ENCODE results near the gene NFILZ.

Gene NFILZ, protein sequence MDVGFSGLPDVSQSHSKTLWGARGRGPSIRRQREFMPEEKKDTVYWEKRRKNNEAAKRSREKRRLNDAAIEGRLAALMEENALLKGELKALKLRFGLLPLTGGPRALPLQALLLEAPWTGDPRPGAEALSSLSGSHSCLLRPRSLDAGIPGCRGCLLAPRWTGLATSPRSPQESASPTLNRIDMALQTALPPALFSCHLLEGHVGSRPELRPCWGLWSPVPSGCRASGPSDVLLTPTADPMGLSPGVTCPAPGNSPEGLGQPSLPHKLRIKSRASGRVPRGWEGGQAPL

GRCh38 chr19:8629996-8630683 lies at the start of gene NFILZ:
TSS of gene NFILZ (plus strand) at chr19:8630633. CDS start at chr19:8676766, 46,133 bp downstream.
- no peak for DNase-seq

DNA sequence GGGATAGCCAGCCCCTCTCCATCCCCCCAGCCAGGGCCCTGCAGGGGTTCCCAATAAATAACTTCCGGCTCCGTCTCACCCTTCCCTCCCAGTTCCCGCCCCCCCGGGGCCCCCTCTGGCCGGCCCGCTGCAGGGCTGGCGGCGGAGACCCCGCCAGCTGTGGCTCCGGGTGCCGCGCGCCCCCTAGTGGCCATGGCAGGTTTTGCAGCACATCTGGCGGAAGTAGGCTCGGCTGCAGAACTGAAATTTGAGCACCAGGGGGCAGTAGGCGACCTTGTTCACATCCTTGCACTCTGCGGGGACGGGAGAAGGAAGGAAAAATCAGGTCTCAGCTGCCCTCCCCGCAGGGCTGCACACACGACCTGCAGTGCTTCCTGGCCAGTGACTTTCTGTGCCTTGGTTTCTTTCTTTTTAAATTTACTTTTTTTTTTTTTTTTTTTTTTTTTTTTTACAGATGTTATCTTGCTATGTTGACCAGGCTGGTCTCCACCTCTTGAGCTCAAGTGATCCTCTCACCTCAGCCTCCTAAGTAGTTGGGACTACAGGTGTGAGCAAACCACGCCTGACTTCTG lies 49.6 kb upstream of the NFILZ start:
- peak; percentile 57 to 91 (median 78) for DNase-seq

GRCh38 chr19:8584965-8585893 lies 45.2 kb upstream of the NFILZ start:
- DNase-seq: no peak

DNA sequence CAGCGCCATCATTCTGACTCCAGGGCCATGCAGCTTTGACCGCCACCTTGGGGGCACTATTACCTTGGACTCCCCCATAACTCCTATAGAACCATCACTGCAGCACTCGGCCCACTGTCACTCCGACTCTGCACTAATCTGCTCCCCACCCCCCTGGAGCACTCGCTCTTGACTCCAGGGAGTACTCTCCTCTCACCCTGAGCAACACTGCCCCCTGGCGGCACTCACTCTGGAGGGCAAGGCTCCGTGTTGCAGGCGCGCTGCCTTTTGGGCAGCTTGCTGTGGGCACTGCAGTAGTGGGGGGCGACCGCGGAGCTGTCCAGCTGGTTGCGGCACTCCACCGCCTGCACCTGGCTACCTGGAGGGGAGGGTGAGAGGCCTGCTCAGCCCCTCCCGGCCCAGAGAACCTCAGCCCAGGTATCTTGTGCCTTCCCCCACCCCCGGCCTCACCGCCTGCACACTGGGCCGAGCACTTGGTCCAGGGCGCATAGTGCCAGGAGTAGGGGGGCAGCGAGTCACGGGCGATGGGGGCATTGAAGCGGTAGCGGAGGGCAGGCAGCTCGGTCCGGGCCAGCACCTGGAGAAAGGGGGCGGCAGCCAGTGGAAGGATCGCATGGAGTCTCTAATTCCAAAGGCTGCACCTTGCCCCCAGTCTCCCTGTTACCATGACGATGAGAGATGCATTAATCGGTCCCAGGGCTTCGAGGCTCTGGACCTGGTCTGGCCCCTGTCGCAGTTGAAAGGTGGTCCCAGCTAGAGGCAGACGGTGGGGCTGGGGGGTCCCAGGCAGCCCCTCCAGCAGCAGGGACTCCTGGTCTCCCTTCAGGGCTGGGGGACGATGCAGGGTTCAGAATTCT lies 44.3 kb upstream of the NFILZ start:
- peak in 4 of 6 experiments; percentile 23 to 33 (median 30) for DNase-seq

DNA sequence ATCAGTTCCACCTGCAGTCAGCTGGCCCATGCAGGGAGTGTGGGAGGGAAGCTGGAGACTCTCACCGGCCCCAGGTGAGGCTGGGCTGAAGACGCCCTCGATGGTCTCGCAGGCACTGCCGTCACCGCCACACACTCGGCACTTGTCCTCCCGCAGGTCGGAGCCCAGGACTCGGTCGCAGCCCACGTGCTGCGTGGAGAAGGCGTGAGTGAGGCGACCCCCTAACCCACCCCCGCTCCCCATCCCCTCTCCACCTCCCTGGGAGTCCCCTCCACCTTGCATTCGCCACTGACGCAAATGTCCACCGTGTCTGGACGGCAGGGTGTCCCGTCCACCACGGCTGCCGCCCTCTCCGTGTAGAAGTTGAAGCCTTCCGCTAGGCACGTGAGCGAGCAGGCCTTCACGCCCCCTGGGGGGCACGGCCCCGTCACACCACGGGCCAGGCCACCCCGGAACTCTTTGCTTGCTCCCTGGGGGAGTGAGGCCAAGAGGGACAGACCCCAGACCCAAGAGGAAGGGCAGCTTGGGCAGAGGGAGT lies 41.2 kb upstream of the NFILZ start:
- no peak for DNase-seq

DNA sequence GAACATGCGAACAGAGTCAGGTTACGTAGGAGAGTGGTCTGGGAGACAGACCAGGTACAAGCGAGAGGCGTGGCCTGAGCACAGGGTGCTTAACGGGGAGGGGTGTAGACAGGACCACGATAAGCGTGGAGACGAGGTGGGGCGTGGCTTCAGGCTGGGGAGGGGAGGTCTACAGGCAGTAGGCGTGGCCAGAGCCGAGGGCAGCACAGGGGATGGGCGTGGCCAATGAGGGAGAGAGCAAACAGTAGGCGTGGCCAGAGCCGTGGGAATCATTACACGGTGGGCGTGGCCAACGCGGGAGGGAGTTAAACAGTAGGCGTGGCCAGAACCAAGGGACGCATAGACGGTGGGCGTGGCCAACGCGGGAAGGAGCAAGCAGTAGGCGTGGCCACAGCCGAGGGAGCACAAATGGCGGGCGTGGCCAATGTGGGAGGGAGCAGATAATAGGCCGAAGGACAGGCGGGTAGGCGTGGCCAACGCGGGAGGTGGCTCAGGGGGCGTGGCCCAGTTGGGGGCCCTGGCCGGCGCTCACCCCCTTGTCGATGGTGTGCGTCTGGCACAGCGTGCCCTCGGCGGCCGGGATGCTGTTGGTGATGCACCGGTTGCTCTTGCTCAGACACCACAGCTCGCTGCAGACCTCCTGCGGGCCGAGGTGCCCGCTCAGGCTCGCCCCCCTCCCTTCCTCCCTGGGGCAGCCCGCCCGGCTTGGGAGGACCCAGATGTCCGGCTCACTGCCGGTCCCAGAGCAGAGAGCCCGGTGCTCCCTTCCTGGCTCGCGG lies 38.0 kb upstream of the NFILZ start:
- DNase-seq: peak; percentile 94 to 99 (median 97)

GRCh38 chr19:8593931-8594330 lies 36.5 kb upstream of the NFILZ start:
- no peak for DNase-seq

GRCh38 chr19:8595651-8596050 lies 34.8 kb upstream of the NFILZ start:
- no peak for DNase-seq

GRCh38 chr19:8596168-8596567 lies 34.3 kb upstream of the NFILZ start:
- no peak for DNase-seq

DNA sequence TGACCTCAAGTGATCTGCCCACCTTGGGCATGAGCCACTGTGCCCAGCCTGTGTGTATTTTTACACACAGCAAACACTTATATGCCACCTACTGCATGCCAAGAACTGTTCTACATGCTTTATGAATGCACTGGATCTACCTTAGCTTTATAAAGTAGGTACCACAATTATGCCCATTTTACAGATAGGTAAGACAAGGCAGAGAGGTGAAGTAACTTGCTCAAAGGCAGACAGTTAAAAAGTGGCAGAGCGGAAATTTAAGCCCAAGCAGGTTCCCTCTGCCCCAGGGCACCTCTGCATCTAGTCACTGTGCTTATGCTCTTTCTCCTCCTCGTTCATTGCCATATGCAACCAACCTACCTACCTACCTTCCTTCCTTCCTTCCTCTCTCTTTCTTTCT lies 30.4 kb upstream of the NFILZ start:
- DNase-seq: no peak

DNA sequence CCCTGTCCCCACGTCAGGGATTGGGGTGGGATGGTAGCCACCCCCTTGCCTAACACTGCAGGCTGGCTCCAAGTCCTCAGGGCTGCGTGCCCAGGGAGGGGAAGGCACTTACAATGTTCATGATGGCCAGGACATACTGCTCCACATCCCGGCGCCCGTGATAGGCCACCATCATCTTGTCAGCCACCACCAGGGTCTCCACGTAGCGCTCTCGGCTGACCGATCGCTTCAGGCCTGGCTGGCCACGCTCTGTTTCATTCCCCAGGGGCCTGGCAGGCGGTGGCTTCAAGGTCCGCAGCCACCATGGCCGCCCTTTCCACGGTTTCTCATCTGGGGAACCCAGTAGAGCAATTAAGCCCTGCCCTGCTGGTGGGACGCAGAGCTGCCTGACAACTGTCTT lies 29.6 kb upstream of the NFILZ start:
- DNase-seq: no peak

DNA sequence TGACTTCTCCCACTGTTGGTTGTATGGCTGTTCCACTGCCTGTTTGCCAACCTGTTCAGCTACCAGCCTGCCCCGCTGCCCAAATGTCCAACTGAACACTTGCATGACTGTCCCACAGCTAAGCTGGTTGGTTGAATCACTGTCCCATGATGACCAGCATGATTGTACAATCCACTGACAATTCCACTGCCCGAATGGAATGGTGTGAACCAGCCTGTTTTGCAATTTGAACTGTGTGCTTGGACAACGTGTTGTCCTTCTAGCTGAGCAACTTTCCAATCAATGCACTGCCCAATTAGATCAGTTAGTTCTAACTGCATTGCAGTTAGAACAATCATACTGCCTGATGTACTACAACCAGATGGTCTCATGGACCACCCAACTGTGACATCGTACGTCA lies 28.6 kb upstream of the NFILZ start:
- DNase-seq: no peak

DNA sequence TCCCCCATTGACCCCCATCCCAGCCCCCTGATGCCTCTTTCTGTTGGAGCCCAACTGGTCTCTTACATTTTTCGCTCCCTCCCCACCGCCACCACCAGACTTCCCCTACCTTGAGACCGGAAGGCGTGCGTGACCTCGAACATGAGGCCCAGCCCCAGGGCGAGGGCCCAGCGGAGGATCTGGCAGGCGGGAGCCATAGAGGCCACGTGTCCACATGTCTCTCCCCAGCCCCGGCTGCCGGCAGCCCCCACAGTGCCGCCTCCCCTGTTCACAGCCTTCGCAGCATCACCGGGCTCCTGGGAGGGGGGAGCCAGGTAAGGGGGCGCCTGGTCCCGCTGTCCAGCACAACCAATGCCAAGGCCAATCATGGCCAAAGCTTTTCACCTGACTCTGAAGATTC lies 24.9 kb upstream of the NFILZ start:
- DNase-seq: no peak

GRCh38 chr19:8607386-8607785 lies 23.0 kb upstream of the NFILZ start:
- no peak for DNase-seq

- DNase-seq: no peak
These were observed 21.5 kb upstream of the NFILZ start for GRCh38 chr19:8608941-8609278.

GRCh38 chr19:8609279-8610040 lies 21.0 kb upstream of the NFILZ start:
- DNase-seq: peak in 1 of 6 experiments; percentile 32

- peak; percentile 18 to 65 (median 45) for DNase-seq
These were observed 20.1 kb upstream of the NFILZ start, which contains the start of gene ADAMTS10 for GRCh38 chr19:8610041-8610935. TSS of gene ADAMTS10 (minus strand) at chr19:8610715. CDS start at chr19:8605710, 5,005 bp downstream.

DNA sequence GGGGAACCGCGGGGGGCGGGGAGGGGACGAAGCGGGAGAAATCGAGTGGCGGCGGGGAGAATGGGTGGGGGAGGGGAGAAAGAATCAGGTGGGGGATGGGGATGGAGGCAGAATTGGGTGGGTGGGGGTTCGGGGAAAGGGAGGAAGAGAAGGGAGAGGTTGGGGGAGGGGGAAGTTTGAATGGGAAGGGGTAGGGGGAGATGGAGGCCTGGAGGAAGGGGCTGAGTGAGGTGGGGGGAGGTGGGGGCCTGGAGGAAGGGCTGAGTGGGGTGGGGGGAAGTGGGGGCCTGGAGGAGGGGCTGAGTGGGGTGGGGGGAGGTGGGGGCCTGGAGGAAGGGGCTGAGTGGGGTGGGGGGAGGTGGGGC lies 19.5 kb upstream of the NFILZ start:
- no peak for DNase-seq

DNA sequence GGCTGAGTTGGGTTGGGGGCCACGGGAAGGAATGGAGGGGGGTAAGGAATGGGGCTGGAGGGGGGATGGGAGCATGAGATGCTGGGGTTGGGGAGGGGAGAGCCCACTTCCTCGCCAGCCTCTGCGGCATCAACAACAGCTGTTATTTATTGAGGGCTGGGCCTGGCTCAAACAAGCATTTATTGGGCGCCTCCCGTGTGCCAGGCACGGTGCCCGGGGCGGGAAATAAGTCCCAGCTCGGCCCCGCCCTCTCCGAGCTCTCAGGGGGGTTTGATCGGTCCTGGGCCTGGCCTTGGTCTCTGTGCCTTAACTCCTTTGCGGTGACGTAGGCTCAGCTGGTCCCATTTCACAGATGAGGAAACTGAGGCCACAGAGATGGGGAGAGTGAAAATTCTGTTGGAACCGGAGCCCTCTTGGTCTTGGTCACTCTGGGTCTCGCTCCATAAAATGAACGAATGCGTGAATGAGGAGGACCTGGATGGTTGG lies 19.0 kb upstream of the NFILZ start:
- DNase-seq: no peak

Measured in stimulated activated naive CD4-positive, alpha-beta T cell (primary cell).